HepG2 (cell line): Measurements from ENCODE around the gene CSTB. TPM values are rescaled to one million over a fixed set of nuclear protein-coding genes. Genes with fewer than 3 reads are reported as not detected.
A peak's percentile ranks its signal among the peaks of the same experiment; 100 is the strongest.

Source experiments
- GATAD2A ChIP-seq: IDR thresholded peaks from 2 replicates; pipeline ENCODE4 v1.6.1; 2016
- HOXA9 ChIP-seq: sonication (generic); formaldehyde crosslinking; IDR thresholded peaks from 2 replicates; pipeline ENCODE4 v1.8.1; 2022; ENCODE audit warnings: missing genetic modification reagents, mild to moderate bottlenecking, moderate library complexity, borderline replicate concordance
- MYC ChIP-seq: sonication (generic); formaldehyde crosslinking; IDR thresholded peaks from 2 replicates; pipeline ENCODE4 v1.9.0; 2021; ENCODE audit warnings: missing genetic modification reagents, borderline replicate concordance
- NR2F2 ChIP-seq: IDR thresholded peaks from 2 replicates; pipeline ENCODE4 v1.6.1; 2012; ENCODE audit warnings: low read depth, inconsistent platforms, borderline replicate concordance
- NR3C1 ChIP-seq: sonication (generic); formaldehyde crosslinking; IDR thresholded peaks from 2 replicates; pipeline ENCODE4 v1.4.0; 2020; ENCODE audit warnings: missing genetic modification reagents
- RNF2 ChIP-seq: fragments of 450-650 bp; conservative IDR thresholded peaks from 2 replicates; pipeline ENCODE4 v1.6.1; 2016; ENCODE audit warnings: low read depth
- SOX13 ChIP-seq, 3 experiments: fragments of 450-650 bp in 1 of 3; sonication (generic) in 1 of 3; formaldehyde crosslinking in 1 of 3; IDR thresholded peaks in 2 of 3; conservative IDR thresholded peaks in 1 of 3; 2 replicates each; pipeline versions ENCODE4 v1.5.0 to v1.6.1; 2016 to 2020; ENCODE audit warnings: antibody characterized with exemption in 1 of 3, mild to moderate bottlenecking in 1 of 3, missing compliant biosample characterization in 1 of 3, missing genetic modification reagents in 1 of 3, moderate library complexity in 1 of 3
- SOX5 ChIP-seq: IDR thresholded peaks from 2 replicates; pipeline ENCODE4 v1.6.1; 2016; ENCODE audit warnings: borderline replicate concordance
- SRY ChIP-seq: sonication (generic); formaldehyde crosslinking; IDR thresholded peaks from 2 replicates; pipeline ENCODE4 v1.8.0; 2022; ENCODE audit warnings: mild to moderate bottlenecking, missing genetic modification reagents
- TAF1 ChIP-seq: sonication (generic); formaldehyde crosslinking; IDR thresholded peaks from 2 replicates; pipeline ENCODE4 v1.4.0; 2020; ENCODE audit warnings: missing genetic modification reagents
- ZFP91 ChIP-seq: sonication (generic); formaldehyde crosslinking; IDR thresholded peaks from 2 replicates; pipeline ENCODE4 v1.9.0; 2022; ENCODE audit warnings: missing genetic modification reagents, mild to moderate bottlenecking, borderline replicate concordance
- ZMYM4 ChIP-seq: sonication (generic); formaldehyde crosslinking; IDR thresholded peaks from 2 replicates; pipeline ENCODE4 v1.8.1; 2023; ENCODE audit warnings: mild to moderate bottlenecking, missing genetic modification reagents
- ZNF275 ChIP-seq: sonication (generic); formaldehyde crosslinking; IDR thresholded peaks from 2 replicates; pipeline ENCODE4 v1.8.0; 2022; ENCODE audit warnings: missing genetic modification reagents, mild to moderate bottlenecking, inconsistent platforms, borderline replicate concordance
- ZNF362 ChIP-seq: sonication (generic); formaldehyde crosslinking; IDR thresholded peaks from 2 replicates; pipeline ENCODE4 v1.4.0; 2020; ENCODE audit warnings: missing genetic modification reagents, mild to moderate bottlenecking, borderline replicate concordance
- ZNF382 ChIP-seq: sonication (generic); formaldehyde crosslinking; IDR thresholded peaks from 2 replicates; pipeline ENCODE4 v1.5.0; 2020; ENCODE audit warnings: missing genetic modification reagents, mild to moderate bottlenecking, borderline replicate concordance
- ZNF75D ChIP-seq: sonication (generic); formaldehyde crosslinking; IDR thresholded peaks from 2 replicates; pipeline ENCODE4 v1.8.1; 2023; ENCODE audit warnings: missing genetic modification reagents, mild to moderate bottlenecking, borderline replicate concordance
- ZNF768 ChIP-seq: sonication (generic); formaldehyde crosslinking; IDR thresholded peaks from 2 replicates; pipeline ENCODE4 v1.4.0; 2020; ENCODE audit warnings: missing genetic modification reagents
- ZNF776 ChIP-seq: sonication (generic); formaldehyde crosslinking; IDR thresholded peaks from 2 replicates; pipeline ENCODE4 v1.4.0; 2020; ENCODE audit warnings: mild to moderate bottlenecking, missing genetic modification reagents
- ZSCAN29 ChIP-seq: sonication (generic); formaldehyde crosslinking; conservative IDR thresholded peaks from 2 replicates; pipeline ENCODE4 v1.4.0; 2020; ENCODE audit warnings: mild to moderate bottlenecking, missing genetic modification reagents
- polyA plus RNA-seq, 8 experiments: library from polyadenylated mRNA; depleted of rRNA in 3 of 8; stranded (reverse) in 7 of 8; unstranded in 1 of 8; fragments of >200 nt; fragmentation: Illumina TruSeq in 4 of 8; extraction: Trizol in 4 of 8; gene quantifications; 2 replicates each; pipeline versions ENCODE4 v1.2.1 to v1.2.3, GENCODE V29; 2011 to 2016; ENCODE audit warnings: low read depth in 4 of 8, missing spikeins in 1 of 8, mixed read lengths in 1 of 8; ENCODE audit not compliant: insufficient read depth in 1 of 8
- total RNA-seq, 5 experiments: library from RNA; depleted of rRNA; stranded (reverse); fragments of >200 nt; fragmentation: Illumina TruSeq; extraction: Trizol; gene quantifications; 2 replicates each; pipeline ENCODE4 v1.2.3, GENCODE V29; 2016; ENCODE audit warnings: low read depth in 1 of 5

Gene CSTB
- total and polyA plus RNA-seq, 2 of the 13 experiments (the other 11 are each of a cell fraction or from before 2014, with no cell fraction given): 11.7 to 94.1 TPM

GRCh38 chr21:43775795-43776430 lies at the start of gene CSTB (continued):
- TF ChIP-seq ZNF275: peak; percentile 44; the same call in 1 of the 2 replicates
- TF ChIP-seq SRY (CRISPR knock-in tag): peak; percentile 82; the same call in 1 of the 2 replicates
- peak; percentile 29; the same call in 1 of the 2 replicates for TF ChIP-seq SOX5 (CRISPR knock-in tag)
- no peak for TF ChIP-seq NR3C1 (CRISPR knock-in tag)
- TF ChIP-seq ZSCAN29 (CRISPR knock-in tag): 0 out of 2 replicates have a peak, but pooled peaks have one; percentile 49
- no peak for TF ChIP-seq SOX13 (IDR thresholded peaks at IDR 0.05)
- TF ChIP-seq SOX13 (CRISPR knock-in tag; conservative IDR thresholded peaks at IDR 0.05 in 1 of 2, IDR thresholded peaks at IDR 0.05 in 1 of 2): no peak
- peak; percentile 87 for TF ChIP-seq TAF1
- peak; percentile 81; the same call in 1 of the 2 replicates for TF ChIP-seq ZNF776 (CRISPR knock-in tag)
- no peak for TF ChIP-seq RNF2
- peak; percentile 77; the same call in 1 of the 2 replicates for TF ChIP-seq ZFP91 (CRISPR knock-in tag)
- no peak for TF ChIP-seq NR2F2
- TF ChIP-seq ZNF75D (CRISPR knock-in tag): no peak
- TF ChIP-seq ZMYM4 (CRISPR knock-in tag): peak; percentile 68
- TF ChIP-seq ZNF382 (CRISPR knock-in tag): no peak
- no peak for TF ChIP-seq HOXA9 (CRISPR knock-in tag)
- no peak for TF ChIP-seq GATAD2A (CRISPR knock-in tag)
- 0 out of 2 replicates have a peak, but pooled peaks have one; percentile 20 for TF ChIP-seq MYC (CRISPR knock-in tag)
- peak; percentile 33; the same call in 1 of the 2 replicates for TF ChIP-seq ZNF768 (CRISPR knock-in tag)
- no peak for TF ChIP-seq ZNF362
